ENCODE results near the gene ZDHHC8.

GRCh38 chr22:20178915-20179227 lies 47.3 kb downstream of the ZDHHC8 start:
- TF ChIP-seq CTCF (IDR thresholded peaks at IDR 0.05) (no peak), POLR2A (IDR thresholded peaks at IDR 0.05) (no peak)
